Activated gamma-delta T cell treated with Interleukin-2 at 50 U/mL for 16 hours (primary cell): ENCODE measurements around the gene EPB41L3.

Experiments
- DNase-seq: peaks from one replicate; pipeline ENCODE4 v3.0.0-alpha.2; 2020

Gene EPB41L3

GRCh38 chr18:5398269-5398668, 145.5 kb downstream of the EPB41L3 start:
- no peak for DNase-seq

DNA sequence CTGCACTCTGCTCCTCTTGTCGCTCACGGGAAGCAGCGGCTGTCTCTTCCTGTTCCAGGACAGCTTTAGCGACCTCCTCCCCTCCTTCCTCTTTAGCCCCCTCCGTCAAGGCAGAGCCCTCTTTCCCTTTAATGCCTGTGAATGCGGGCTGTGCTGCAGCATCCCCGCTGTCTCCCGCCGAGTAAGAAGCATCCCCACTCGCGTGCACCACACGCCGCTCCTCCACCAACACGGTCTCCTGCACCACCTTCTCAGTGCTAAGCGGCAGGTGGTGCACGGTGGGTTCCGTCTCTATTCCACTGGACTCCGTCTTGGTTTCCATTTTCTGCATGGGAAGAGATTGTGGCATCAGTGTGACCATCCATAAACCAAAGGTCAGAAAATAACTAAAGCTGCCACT, 146.7 kb downstream of the EPB41L3 start:
- DNase-seq, result no peak

DNA sequence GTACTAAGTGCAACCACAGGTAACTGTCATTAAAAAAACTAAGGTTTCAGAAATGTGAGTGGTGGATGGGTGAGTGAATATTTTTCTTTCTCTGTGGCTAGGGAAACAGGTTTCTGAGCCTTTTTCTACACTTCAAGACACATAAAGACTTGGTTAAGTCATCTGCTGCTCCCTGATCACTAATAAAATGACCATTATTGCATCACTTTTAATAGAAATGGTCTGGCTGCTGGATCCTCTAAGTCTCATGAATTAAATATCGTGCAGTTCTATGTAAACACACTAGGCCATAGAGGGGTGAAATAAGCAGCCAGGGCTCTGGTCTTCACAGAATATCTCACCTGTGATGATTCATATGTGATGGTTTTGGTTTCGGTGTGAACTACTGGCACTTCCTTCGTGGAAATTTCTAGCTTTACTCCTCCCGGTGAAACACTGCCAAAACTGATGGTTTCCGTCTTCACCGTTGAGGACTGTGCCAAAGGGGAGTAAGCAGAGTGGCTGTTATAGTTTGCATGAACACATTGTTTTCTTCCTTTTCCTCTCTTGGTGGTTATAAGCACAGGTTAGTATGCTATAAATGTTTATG, 147.8 kb downstream of the EPB41L3 start:
- DNase-seq, result no peak

- no peak for DNase-seq
Observed at GRCh38 chr18:5393779-5394178, 150.0 kb downstream of the EPB41L3 start.

- no peak for DNase-seq
Observed at GRCh38 chr18:5391409-5391808, 152.4 kb downstream of the EPB41L3 start.

DNA sequence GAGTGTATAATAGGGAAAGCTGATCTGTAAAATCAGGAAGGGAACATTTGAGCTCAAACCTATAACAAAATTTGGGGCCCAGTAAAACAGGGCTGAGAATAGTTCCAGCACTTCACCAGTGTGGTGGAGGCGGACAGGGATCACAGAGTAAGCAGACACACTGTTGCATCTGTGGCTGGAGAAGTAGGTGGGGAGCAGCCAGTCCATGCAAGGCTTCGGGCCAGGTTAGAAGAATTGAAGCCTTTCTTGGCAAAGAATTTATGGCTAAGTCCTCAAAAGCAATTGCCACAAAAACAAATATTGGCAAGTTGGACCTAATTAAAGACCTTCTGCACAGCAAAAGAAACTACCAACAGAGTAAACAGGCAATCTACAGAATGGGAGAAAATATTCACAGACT, 154.4 kb downstream of the EPB41L3 start:
- DNase-seq, result no peak

GRCh38 chr18:5388896-5389295, 154.9 kb downstream of the EPB41L3 start:
- DNase-seq, result no peak

DNA sequence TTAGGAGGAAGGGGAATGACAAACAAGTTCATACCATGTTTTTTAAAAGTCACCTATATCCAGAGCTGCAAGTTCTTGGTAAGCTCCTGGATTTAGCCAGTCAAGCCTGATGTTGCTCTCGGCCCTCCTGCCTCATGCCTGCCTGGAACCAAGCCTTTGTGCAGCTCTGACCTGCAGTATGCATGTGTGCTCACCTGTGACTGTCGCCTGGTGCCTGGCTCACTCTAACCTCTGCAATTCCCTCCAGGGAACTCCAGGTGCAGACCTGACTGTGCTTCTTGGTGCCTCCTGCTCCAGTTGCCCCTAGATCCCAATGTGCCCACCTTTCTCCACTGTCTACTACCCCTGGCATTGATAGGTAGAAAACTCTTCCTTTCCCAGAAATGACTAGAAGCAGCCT, 163.2 kb downstream of the EPB41L3 start:
- DNase-seq, result no peak

DNA sequence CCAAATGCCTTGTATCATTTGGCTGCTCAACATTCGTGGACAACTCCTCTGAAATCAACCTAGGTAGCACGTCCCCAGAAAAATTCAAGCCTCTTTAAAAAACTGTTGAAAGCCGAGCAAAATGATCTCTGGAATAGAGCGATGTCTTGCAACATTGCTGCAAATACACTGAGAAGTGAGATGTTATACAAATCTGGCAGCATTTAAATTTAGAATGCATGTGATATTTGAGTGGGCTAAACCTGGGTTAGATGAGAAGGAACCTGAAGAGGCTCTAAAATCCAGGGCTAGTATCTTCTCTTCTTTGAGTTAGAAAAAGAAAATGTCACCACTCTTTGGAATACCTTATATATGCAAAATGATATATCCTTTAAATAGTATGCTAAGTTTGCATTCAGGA, 166.8 kb downstream of the EPB41L3 start:
- no peak for DNase-seq

DNA sequence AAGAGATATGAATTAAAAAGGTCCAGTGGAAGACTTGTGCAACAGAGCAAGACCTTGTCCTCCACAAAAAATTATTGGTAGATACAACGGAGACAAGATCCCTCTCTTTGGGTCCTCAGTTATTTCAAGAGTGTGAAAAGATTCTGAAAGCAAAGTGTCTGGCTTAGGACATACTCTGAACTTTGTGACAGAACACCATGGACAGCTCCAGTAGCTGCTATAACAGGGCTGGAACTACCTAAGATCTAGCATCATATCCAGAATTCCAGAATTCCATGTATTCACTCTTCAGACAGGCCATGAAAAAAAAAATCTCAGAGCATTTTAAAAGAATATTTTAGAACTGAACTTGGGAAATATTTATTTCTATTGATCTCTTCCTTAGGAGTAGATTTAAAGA, 173.5 kb downstream of the EPB41L3 start:
- DNase-seq, result no peak

GRCh38 chr18:5369513-5369912, 174.3 kb downstream of the EPB41L3 start:
- no peak for DNase-seq

GRCh38 chr18:5365443-5365842, 178.4 kb downstream of the EPB41L3 start:
- no peak for DNase-seq

DNA sequence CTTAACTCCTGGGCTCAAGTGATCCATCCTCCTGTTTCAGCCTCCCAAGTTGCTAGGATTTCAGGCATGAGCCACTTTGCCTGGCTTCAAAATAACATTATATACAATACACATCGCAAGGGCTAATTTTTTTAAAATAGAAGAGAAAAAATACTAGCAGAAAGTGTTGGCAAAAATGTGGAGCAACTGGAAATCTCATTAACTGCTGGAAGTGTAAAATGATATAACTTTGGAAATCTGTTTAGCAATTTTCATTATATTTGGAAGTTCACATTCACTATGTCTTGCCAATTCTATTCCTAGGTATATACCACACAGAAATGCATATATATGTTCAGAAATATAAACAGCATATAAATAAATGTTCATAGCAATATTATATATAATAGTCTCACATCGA, 193.2 kb downstream of the EPB41L3 start:
- no peak for DNase-seq
